ENCODE results near the gene GAS2L1.

Gene GAS2L1

DNA sequence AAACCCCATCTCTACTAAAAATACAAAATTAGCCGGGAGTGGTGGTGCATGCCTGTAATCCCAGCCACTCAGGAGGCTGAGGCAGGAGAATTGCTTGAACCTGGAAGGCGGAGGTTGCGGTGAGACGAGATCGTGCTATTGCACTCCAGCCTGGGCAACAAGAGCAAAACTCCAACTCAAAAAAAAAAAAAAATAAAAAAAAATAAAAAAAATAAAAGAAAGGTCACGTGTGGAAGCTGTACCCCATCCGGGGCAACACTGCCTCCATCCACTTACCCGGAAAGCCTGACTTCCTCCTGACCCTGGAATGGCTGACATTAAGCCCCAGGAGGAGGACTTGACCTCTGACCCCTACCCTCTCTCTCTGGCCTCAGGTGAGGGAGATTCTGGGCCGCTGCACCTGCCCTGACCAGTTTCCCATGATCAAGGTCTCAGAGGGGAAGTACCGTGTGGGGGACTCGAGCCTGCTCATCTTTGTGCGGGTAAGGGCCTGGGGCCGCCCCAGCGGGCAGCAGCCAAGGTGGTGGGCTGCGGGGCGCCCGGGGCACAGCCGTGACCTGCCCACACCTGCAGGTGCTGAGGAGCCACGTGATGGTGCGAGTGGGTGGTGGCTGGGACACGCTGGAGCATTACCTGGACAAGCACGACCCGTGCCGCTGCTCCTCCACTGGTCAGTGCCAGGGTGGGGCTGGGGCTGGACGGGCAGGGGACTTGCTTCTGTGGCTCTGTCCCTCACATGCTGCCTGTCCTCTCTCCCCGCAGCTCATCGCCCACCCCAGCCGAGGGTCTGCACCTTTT lies 3.8 kb downstream of the GAS2L1 start:
- FAIRE-seq, result no peak

- FAIRE-seq, result no peak
These were observed 4.5 kb downstream of the GAS2L1 start for GRCh38 chr22:29310863-29311339.

DNA sequence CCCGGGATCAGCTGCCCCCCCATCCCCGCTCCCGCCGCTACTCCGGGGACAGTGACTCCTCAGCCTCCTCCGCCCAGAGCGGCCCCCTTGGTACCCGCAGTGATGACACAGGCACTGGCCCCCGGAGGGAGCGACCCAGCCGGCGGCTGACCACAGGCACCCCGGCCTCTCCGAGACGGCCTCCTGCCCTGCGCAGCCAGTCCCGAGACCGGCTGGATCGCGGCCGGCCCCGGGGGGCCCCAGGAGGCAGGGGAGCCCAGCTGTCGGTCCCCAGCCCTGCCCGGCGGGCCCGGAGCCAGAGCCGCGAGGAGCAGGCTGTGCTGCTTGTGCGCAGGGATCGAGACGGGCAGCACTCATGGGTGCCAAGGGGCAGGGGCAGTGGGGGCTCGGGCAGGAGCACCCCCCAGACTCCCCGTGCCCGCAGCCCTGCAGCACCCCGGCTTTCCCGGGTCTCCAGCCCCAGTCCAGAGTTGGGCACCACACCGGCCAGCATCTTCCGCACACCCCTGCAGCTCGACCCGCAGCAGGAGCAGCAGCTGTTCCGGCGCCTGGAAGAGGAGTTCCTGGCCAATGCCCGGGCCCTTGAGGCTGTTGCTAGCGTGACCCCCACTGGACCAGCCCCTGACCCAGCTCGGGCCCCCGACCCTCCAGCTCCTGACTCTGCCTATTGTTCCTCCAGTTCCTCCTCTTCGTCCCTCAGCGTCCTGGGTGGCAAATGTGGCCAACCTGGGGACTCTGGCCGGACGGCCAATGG lies 5.2 kb downstream of the GAS2L1 start:
- FAIRE-seq, result no peak

- no peak for FAIRE-seq
These were observed 6.0 kb downstream of the GAS2L1 start for GRCh38 chr22:29312218-29313125.

DNA sequence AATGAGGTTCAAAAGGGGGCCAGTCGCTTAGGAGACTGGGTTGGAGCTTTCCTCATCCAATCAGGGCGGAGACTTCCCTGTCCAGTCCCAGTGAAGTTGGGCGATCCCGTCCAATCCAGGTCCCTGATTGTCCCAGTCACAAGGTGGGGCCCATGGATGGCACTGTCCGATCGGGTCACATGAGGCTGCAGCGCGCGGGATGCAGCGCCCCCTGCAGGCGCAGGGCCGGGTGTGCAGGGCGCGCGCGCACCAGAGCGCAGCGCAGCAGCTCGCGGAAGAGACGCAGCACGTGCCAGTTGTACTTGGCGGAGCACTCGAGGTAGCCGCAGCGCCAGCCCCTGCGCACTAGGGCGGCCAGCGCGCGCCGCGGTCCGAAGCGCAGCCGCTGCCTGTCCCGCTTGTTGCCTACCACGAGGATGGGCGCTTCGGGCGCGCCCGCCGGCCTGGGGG lies 6.7 kb downstream of the GAS2L1 start:
- no peak for FAIRE-seq

- no peak for FAIRE-seq
These were observed 7.4 kb downstream of the GAS2L1 start for GRCh38 chr22:29313576-29314466.

- no peak for FAIRE-seq
These were observed 8.3 kb downstream of the GAS2L1 start for GRCh38 chr22:29314537-29315285.

DNA sequence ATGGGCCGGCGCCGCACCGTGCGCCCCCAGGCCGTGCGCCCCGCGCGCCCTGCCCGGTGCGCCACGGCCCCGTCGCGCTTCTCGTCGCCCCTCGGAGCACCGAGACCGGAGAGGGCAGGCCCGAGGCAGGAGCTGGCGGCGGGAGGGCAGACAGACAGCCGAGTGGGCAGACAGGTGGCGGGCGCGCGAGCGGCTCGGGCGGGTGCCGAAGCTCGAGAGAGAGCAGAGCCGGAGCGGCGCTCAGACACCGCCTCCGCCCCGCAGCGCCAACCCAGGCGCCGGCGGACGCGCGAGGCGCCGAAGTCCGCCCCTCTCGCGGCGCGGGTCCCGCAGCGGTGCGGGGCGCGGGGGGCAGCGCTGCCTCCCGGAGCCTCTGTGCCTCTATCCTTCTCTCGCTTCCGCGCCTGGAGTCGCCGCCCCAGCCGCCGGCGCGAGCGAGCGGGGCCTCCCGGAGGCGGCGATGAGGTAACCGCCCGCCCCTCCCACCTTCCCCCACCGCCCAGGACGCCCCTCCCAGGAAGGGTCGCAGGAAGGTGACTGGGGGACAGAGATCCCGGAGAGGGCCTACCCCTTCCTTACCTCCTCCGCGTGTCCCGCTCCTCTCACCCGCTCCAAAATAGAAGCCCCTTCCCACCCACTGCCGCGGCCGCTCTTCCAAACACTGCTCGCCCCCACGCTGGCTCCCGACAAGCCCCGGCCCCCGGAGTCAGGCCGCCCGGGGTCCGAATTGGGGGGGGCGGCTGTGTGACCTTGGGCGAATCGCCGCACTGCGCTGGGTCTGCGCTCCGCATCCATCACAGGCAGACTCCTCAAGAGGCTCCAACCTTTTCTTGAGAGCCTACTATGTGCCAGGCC lies 9.1 kb downstream of the GAS2L1 start, which contains the start of gene RASL10A:
Gene RASL10A, minus strand, starts transcription at position 412 of the 855 bp plus-strand sequence. CDS start 451 bp downstream, outside the sequence.
- FAIRE-seq, result no peak

GRCh38 chr22:29316141-29316828 lies 9.8 kb downstream of the GAS2L1 start:
- no peak for FAIRE-seq

DNA sequence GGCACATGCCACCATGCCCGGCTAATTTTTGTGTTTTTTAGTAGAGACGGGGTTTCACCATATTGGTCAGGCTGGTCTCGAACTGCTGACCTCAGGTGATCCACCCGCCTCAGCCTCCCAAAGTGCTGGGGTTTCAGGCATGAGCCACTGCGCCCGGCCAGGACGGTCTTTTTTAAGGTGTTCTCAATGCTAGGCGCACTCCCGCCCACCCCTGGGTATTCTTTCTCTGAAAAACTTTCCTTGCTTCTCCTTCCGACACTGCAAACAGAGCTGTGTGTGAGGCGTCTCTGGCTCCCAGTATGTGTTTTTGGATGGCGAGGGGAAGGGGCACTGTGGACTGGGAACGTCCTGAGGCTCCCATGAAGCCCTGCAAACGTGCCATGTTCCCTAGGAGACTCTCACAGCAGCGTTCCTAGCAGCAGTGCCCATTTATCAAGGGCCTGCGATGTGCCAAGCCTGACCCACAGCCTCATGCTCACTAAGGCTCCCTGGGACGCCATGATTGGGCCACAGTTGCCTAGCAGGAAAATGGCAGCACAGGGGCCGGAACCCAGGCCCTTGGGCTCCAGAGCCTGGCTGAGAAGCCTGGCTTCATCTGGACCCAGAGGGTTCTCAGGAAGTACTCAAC lies 11.5 kb downstream of the GAS2L1 start:
- FAIRE-seq, result no peak

GRCh38 chr22:29319072-29319471 lies 12.6 kb downstream of the GAS2L1 start:
- no peak for FAIRE-seq

- no peak for FAIRE-seq
These were observed 14.1 kb downstream of the GAS2L1 start for GRCh38 chr22:29320546-29320945.

GRCh38 chr22:29323641-29324040 lies 17.2 kb downstream of the GAS2L1 start:
- FAIRE-seq, result no peak

DNA sequence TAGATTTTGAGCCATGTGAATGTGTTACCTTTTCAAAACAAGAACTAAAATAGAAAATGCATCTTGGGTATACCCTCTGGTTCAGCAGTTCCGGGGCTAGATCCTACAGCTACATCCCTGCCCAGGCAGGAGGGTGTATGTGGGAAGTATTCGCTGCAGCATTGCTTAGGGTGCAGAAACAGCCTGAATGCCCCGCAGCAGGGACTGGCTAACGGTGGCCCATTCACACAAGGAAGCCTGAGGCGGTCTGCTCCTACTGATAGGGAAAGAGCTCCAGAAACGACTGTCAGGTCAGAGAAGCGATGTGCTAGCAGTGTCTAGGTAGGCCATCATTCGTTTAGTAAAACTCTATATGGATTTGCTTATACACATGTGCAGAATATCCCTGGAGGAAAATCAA lies 18.9 kb downstream of the GAS2L1 start:
- no peak for FAIRE-seq

DNA sequence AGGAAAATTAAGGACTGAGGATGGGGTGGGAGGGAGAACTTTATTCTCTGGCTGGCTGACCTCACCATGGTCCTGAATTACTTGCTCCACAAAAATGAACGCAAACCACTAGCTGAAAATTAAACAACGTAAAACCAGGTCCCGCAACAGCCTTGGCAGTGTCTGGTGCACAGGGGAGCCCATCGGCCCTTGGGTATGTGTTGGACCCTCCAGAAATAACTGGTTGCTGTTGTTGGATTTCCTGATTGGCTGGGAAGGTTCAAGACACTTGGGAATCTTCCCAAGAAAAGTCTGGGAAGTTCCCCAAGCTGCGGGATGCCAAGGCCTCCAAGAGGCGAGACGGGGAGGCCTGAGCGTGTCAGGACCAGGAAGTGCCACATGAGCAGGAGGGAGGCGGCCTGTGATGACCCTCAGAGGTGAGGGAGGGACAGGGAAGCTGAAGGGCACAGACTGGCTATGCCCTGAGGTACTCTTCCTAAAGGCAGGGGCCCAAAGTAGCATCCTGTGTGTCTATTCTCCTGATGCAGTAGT lies 19.4 kb downstream of the GAS2L1 start:
- no peak for FAIRE-seq

- FAIRE-seq, result no peak
These were observed 20.0 kb downstream of the GAS2L1 start for GRCh38 chr22:29326481-29326880.

- FAIRE-seq, result no peak
These were observed 20.8 kb downstream of the GAS2L1 start for GRCh38 chr22:29327089-29327764.

DNA sequence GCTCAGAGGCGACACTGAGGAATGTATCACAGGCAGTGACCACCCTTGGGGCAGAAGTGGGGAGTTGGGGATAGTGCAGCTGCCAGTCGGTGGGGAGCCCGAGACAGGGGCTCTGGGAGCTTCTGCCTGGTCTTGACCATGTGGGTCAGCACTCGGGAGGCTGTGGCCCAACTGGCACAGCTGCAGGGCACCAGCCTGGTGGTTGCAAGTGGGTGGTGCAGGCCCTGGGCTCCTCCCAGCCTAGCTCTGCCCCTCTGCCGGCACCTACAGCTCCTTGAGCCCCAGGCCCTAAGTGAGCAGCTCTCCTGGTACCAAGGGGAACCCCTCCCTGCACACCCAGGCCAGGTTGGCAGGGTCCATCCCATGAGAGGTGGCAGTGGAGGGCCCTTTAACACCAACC lies 21.6 kb downstream of the GAS2L1 start:
- FAIRE-seq, result no peak
